ENCODE measurements around the gene ELAC1. TPM values are rescaled to one million over a fixed set of nuclear protein-coding genes. Genes with fewer than 3 reads are reported as not detected.

Gene ELAC1
- total RNA-seq, 4 donors from 2014 or later = 2.9 to 11.6 (median 5.2) TPM

GRCh38 chr18:51009072-51009471 is 41.2 kb downstream of the ELAC1 start:
- H3K4me1 ChIP-seq = no peaks in the 10 kb centered on the region
- peaks cover 0 to 1% (median 0%) of the 10 kb centered on the region in 3 donors for H3K36me3 ChIP-seq
- DNase-seq (ENCODE audit: low spot score in 2 of 2) = no peak
- no peaks in the 10 kb centered on the region for H3K9me3 ChIP-seq
- no peak overlapping the region for H3K27ac ChIP-seq
- no peaks in the 10 kb centered on the region for H3K27me3 ChIP-seq
- no peak overlapping the region for H3K4me3 ChIP-seq
- TF ChIP-seq CTCF (IDR thresholded peaks at IDR 0.05) (no peak), EP300 (IDR thresholded peaks at IDR 0.05) (no peak), POLR2A (IDR thresholded peaks at IDR 0.05) (no peak)

GRCh38 chr18:51010218-51010617 is 42.4 kb downstream of the ELAC1 start:
- no peak for DNase-seq (ENCODE audit: low spot score in 2 of 2)
- Histone ChIP-seq H3K27me3 (no peaks in the 10 kb centered on the region), H3K4me3 (no peak overlapping the region), H3K36me3 (peaks cover 0 to 6% (median 0%) of the 10 kb centered on the region in 3 donors), H3K27ac (no peak overlapping the region), H3K9me3 (no peaks in the 10 kb centered on the region), H3K4me1 (no peaks in the 10 kb centered on the region)
- TF ChIP-seq CTCF (IDR thresholded peaks at IDR 0.05) (no peak), EP300 (IDR thresholded peaks at IDR 0.05) (no peak), POLR2A (IDR thresholded peaks at IDR 0.05) (no peak)

- Histone ChIP-seq H3K36me3 (peaks cover 0 to 6% (median 0%) of the 10 kb centered on the region in 3 donors), H3K4me1 (no peaks in the 10 kb centered on the region), H3K27ac (no peak overlapping the region), H3K4me3 (no peak overlapping the region), H3K27me3 (no peaks in the 10 kb centered on the region), H3K9me3 (no peaks in the 10 kb centered on the region)
- TF ChIP-seq EP300 (IDR thresholded peaks at IDR 0.05) (no peak), CTCF (IDR thresholded peaks at IDR 0.05) (no peak), POLR2A (IDR thresholded peaks at IDR 0.05) (no peak)
- DNase-seq (ENCODE audit: low spot score in 2 of 2) = no peak
- WGBS, 2 donors = 52 to 59% methylated on average over 3 of the region's 3 CpGs
Measured at GRCh38 chr18:51011709-51012108, 43.9 kb downstream of the ELAC1 start.

GRCh38 chr18:51012441-51012840 is 44.6 kb downstream of the ELAC1 start:
- no peak for DNase-seq (ENCODE audit: low spot score in 2 of 2)
- TF ChIP-seq POLR2A (IDR thresholded peaks at IDR 0.05) (no peak), CTCF (IDR thresholded peaks at IDR 0.05) (no peak), EP300 (IDR thresholded peaks at IDR 0.05) (no peak)
- WGBS, 2 donors = 90 to 91% methylated on average over 3 of the region's 3 CpGs
- H3K36me3 ChIP-seq = peaks cover 0 to 13% (median 0%) of the 10 kb centered on the region in 3 donors
- H3K27me3 ChIP-seq = no peaks in the 10 kb centered on the region
- no peak overlapping the region for H3K4me3 ChIP-seq
- no peaks in the 10 kb centered on the region for H3K4me1 ChIP-seq
- no peak overlapping the region for H3K27ac ChIP-seq
- no peaks in the 10 kb centered on the region for H3K9me3 ChIP-seq

- H3K27ac ChIP-seq = no peak overlapping the region
- DNase-seq (ENCODE audit: low spot score in 2 of 2) = no peak
- H3K27me3 ChIP-seq = no peaks in the 10 kb centered on the region
- no peaks in the 10 kb centered on the region for H3K4me1 ChIP-seq
- no peaks in the 10 kb centered on the region for H3K9me3 ChIP-seq
- peaks cover 0 to 16% (median 0%) of the 10 kb centered on the region in 3 donors for H3K36me3 ChIP-seq
- WGBS, 2 donors = 93 to 98% methylated on average over 3 of the region's 3 CpGs
- TF ChIP-seq POLR2A (IDR thresholded peaks at IDR 0.05) = no peak
- no peak for TF ChIP-seq EP300 (IDR thresholded peaks at IDR 0.05)
- no peak for TF ChIP-seq CTCF (IDR thresholded peaks at IDR 0.05)
- no peak overlapping the region for H3K4me3 ChIP-seq
Measured at GRCh38 chr18:51013259-51013658, 45.4 kb downstream of the ELAC1 start.
